ENCODE measurements around the gene ZNF532.

ZNF532 gene

GRCh38 chr18:59005262-59005661, 140.6 kb downstream of the ZNF532 start:
- no peak for TF ChIP-seq EZH2phosphoT487 (IDR thresholded peaks at IDR 0.05; ENCODE audit: low read length)
- TF ChIP-seq EZH2 (optimal IDR thresholded peaks at IDR 0.05; ENCODE audit: low read depth, low read length) = no peak
- TF ChIP-seq CTCF (IDR thresholded peaks at IDR 0.05; ENCODE audit: low read length) = no peak
- no peak for DNase-seq
- H3K9ac ChIP-seq (ENCODE audit: low read length) = no peak overlapping the region
- no peaks in the 10 kb centered on the region for H3K27me3 ChIP-seq (replicated peaks; ENCODE audit: insufficient read depth, low read length)
- no peak overlapping the region for H3K4me2 ChIP-seq (ENCODE audit: low read depth, low read length)
- H3F3A ChIP-seq (ENCODE audit: insufficient read depth, low read length) = no peaks in the 10 kb centered on the region
- no peaks in the 10 kb centered on the region for H3K9me3 ChIP-seq (replicated peaks; ENCODE audit: insufficient read depth, low read length)
- H3K4me3 ChIP-seq (ENCODE audit: low read length) = no peak overlapping the region
- H3K9me2 ChIP-seq (replicated peaks; ENCODE audit: insufficient read depth, low read length) = no peaks in the 10 kb centered on the region
- H3K4me1 ChIP-seq (ENCODE audit: low read length) = no peaks in the 10 kb centered on the region
- H3K36me3 ChIP-seq (replicated peaks; ENCODE audit: insufficient read depth, low read length) = no peaks in the 10 kb centered on the region
- H3K79me2 ChIP-seq (ENCODE audit: low read length) = no peaks in the 10 kb centered on the region
- no peak overlapping the region for H3K27ac ChIP-seq (ENCODE audit: low read length)
- no peak overlapping the region for H2AFZ ChIP-seq (ENCODE audit: low read length)
- no peaks in the 10 kb centered on the region for H4K20me1 ChIP-seq (ENCODE audit: insufficient read depth, low read length)

GRCh38 chr18:59006461-59007067, 141.9 kb downstream of the ZNF532 start:
- TF ChIP-seq CTCF (IDR thresholded peaks at IDR 0.05; ENCODE audit: low read length) (no peak), EZH2phosphoT487 (IDR thresholded peaks at IDR 0.05; ENCODE audit: low read length) (no peak), EZH2 (optimal IDR thresholded peaks at IDR 0.05; ENCODE audit: low read depth, low read length) (no peak)

DNA sequence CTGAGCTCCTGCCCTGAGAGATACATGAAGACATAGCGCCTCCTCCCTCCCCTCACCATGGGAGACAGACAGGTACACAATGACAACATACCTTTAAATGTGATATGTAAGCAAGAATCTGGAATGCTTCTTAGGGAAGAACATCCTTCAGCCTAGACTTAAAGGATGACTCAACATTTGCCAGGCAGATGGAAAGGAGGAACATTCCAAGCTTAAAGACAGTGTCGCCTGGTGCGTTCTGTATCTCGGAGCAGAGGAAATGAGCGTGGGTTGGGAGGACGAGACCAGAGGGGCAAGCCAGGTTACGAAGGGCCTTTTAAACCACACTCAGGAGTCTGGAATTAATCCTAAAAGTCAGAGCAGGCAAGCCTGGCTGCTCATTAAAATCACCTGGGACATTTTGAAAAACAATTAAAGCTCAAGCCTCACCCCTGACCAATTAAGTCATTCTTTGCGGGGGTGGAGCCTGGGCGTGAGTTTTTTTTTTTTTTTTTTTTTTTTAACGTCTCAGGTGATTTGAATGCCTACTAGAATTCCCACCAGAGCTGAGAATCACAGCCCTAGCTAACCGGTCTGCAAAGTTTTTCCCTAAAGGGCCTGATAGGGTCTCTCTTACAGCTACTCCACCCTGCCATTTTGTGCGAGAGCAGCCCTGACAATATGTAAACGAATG, 143.8 kb downstream of the ZNF532 start:
- no peaks in the 10 kb centered on the region for H4K20me1 ChIP-seq (ENCODE audit: insufficient read depth, low read length)
- no peak overlapping the region for H3K4me2 ChIP-seq (ENCODE audit: low read depth, low read length)
- H3K79me2 ChIP-seq (ENCODE audit: low read length) = no peaks in the 10 kb centered on the region
- no peak overlapping the region for H3K4me3 ChIP-seq (ENCODE audit: low read length)
- no peaks in the 10 kb centered on the region for H3K36me3 ChIP-seq (replicated peaks; ENCODE audit: insufficient read depth, low read length)
- DNase-seq = no peak
- no peak for TF ChIP-seq EZH2 (optimal IDR thresholded peaks at IDR 0.05; ENCODE audit: low read depth, low read length)
- no peak for TF ChIP-seq EZH2phosphoT487 (IDR thresholded peaks at IDR 0.05; ENCODE audit: low read length)
- no peak for TF ChIP-seq CTCF (IDR thresholded peaks at IDR 0.05; ENCODE audit: low read length)
- H3K9ac ChIP-seq (ENCODE audit: low read length) = no peak overlapping the region
- no peaks in the 10 kb centered on the region for H3K4me1 ChIP-seq (ENCODE audit: low read length)
- no peaks in the 10 kb centered on the region for H3K9me2 ChIP-seq (replicated peaks; ENCODE audit: insufficient read depth, low read length)
- H3F3A ChIP-seq (ENCODE audit: insufficient read depth, low read length) = no peaks in the 10 kb centered on the region
- no peaks in the 10 kb centered on the region for H3K27me3 ChIP-seq (replicated peaks; ENCODE audit: insufficient read depth, low read length)
- H3K27ac ChIP-seq (ENCODE audit: low read length) = no peak overlapping the region
- no peaks in the 10 kb centered on the region for H3K9me3 ChIP-seq (replicated peaks; ENCODE audit: insufficient read depth, low read length)
- H2AFZ ChIP-seq (ENCODE audit: low read length) = no peak overlapping the region

More at GRCh38 chr18:59006461-59007067, 141.9 kb downstream of the ZNF532 start:
- Histone ChIP-seq H3K9me3 (replicated peaks; ENCODE audit: insufficient read depth, low read length) (no peaks in the 10 kb centered on the region), H4K20me1 (ENCODE audit: insufficient read depth, low read length) (no peaks in the 10 kb centered on the region), H3K9ac (ENCODE audit: low read length) (no peak overlapping the region), H3K9me2 (replicated peaks; ENCODE audit: insufficient read depth, low read length) (no peaks in the 10 kb centered on the region), H3K4me3 (ENCODE audit: low read length) (no peak overlapping the region), H3K4me1 (ENCODE audit: low read length) (no peaks in the 10 kb centered on the region), H3K36me3 (replicated peaks; ENCODE audit: insufficient read depth, low read length) (no peaks in the 10 kb centered on the region), H2AFZ (ENCODE audit: low read length) (no peak overlapping the region), H3K4me2 (ENCODE audit: low read depth, low read length) (no peak overlapping the region), H3K27ac (ENCODE audit: low read length) (no peak overlapping the region), H3F3A (ENCODE audit: insufficient read depth, low read length) (no peaks in the 10 kb centered on the region), H3K79me2 (ENCODE audit: low read length) (no peaks in the 10 kb centered on the region), H3K27me3 (replicated peaks; ENCODE audit: insufficient read depth, low read length) (no peaks in the 10 kb centered on the region)
- no peak for DNase-seq
